Muscle of arm (tissue), 14 donors: ENCODE data around the gene ADCYAP1. TPM values are rescaled to one million over a fixed set of nuclear protein-coding genes. Genes with fewer than 3 reads are reported as not detected.
A peak's percentile ranks its signal among the peaks of the same experiment; 100 is the strongest.
"Not testable (repeated sequence)": the region's sequence is repeated elsewhere in the genome, so short reads cannot be mapped to it uniquely, and the experiment has no call there.

Source experiments
- DNase-seq: peaks from one replicate; pipeline ENCODE4 v3.0.0-alpha.2; 2013
- long read RNA-seq, 11 donors: transcript quantifications; one replicate each; lab custom pipeline, GENCODE V29; 2026
- polyA plus RNA-seq, 12 donors: library from polyadenylated mRNA; unstranded; fragments of 120-200 nt; gene quantifications; one replicate each; pipeline ENCODE4 v1.2.1, GENCODE V29; 2013; ENCODE audit not compliant: insufficient read length in 12 of 12

Gene ADCYAP1
- polyA plus RNA-seq, result 1 to 10 TPM in 1 of 12 donors, under 1 TPM in 9, not detected in 2; 0.22 to 1.1 (median 0.78) TPM
- long read RNA-seq, donor 1, partial matches to known transcripts, result 0 of 3 reads
- long read RNA-seq, donor 1, other reads (novel, unspliced or antisense), result 0 of 3 reads
- long read RNA-seq, donor 2, result 0 reads
- long read RNA-seq, donor 3, result 0 reads
- long read RNA-seq, donor 4, partial matches to known transcripts, result 0 of 1 reads
- long read RNA-seq, donor 4, other reads (novel, unspliced or antisense), result 0 of 1 reads
- long read RNA-seq, donor 5, result 0 reads
- long read RNA-seq, donor 6, result 0 reads
- long read RNA-seq, donor 7, result 0 reads
- long read RNA-seq, donor 8, result 0 reads
- long read RNA-seq, donor 9, result 0 reads
- long read RNA-seq, donor 10, result 0 reads
- long read RNA-seq, donor 11, result 0 reads

DNA sequence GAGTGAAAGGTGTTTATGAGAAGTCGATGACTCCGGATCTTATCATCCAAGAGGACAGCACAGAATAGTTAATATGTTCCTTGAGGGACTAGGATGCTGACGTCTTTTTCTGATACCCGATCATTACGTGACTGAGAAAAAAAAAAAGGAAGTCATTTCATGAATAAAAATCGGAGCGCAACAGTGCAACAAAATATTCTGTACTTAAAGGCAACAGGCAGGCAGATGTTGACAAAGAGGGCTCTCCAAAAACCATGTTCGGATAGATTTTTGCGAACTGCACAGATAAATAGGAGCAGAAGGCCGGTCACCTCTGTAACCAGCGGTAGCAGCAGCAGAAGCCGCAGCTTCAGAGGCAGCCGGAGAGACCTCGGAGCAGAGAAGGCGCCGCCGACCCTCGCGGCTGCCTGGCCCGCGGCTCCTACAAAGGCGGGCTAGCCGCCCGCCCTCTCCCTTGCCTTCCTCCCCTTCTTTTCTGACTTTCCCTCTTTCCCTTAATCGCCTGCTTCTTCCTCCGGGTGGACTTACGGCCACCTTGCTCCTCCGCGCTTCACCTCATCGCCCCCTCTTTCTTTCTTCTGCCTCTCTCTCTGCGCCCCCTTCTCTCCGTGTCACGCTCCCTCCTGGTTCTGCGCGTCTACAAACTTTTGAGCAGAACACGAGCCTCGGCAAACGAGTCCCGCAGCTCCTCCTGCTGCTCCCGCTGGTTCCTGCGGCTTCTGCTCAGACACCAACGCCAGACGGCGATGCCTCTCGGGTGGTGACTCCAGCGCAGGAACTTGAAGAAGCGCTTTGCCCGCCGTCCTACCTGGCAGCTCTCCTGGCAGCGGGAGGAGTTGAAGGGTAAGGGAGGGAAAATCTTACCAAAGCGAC is at the start of gene ADCYAP1:
ADCYAP1 (plus strand) TSS at position 654 of the 873 bp plus-strand sequence. CDS start 516 bp downstream, outside the sequence.
- no peak for DNase-seq

DNA sequence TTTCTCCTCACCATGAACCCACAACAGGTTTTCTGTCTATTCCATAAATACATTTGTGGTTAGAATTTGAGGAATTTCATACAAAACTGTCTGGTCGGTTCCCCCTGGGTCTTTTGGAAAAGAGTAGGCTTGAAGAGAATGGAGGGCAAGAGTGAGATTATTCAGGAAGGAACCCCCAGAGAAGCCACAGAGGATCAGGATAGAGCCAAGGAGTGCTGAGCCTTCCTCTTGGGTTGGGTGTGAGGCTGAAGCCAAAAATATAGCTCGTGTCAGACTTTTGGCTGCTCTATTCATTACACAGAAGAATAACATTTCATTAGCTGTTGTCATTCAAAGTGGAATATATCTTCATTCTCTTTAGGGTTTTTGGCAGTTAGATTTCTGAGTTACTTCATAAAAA is 46.7 kb upstream of the ADCYAP1 start:
- DNase-seq, result no peak

DNA sequence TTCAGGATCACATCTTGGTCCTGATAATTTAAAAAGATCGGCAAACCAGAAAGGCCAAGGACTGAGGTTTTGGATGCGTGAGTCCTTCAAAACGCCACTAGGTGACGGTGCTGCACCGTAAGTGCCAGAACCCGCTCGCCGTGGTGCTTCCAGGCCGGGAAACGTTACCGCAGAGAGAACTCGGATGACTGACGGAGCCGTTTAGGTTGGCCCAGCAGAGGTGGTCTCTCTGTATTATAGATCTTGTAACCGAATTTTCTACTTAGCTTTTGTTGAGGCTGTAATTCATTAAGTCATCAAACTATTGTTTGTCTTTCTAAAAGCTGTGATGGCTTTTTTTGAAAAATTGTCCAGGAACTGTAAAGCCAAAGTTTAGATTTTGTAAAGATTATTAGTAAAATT is 39.8 kb upstream of the ADCYAP1 start:
- peak; percentile 71 for DNase-seq

DNA sequence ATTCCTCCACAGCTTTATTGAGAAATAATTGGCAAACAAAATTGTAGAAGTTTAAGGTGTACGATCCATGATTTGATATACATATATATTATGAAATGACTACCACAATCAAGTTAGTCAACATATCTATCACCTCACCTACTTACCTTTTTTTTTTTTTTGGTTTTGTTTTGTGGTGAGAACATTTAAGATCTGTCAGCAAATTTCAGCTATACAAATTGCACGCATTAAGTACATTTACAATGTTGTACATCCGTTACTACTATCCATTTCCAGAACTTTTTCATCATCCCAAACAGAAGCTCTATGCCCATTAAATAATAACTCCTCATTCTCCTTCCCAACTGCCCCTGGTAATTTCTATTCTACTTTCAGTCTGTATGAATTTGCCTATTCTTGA is 37.4 kb upstream of the ADCYAP1 start:
- no peak for DNase-seq

DNA sequence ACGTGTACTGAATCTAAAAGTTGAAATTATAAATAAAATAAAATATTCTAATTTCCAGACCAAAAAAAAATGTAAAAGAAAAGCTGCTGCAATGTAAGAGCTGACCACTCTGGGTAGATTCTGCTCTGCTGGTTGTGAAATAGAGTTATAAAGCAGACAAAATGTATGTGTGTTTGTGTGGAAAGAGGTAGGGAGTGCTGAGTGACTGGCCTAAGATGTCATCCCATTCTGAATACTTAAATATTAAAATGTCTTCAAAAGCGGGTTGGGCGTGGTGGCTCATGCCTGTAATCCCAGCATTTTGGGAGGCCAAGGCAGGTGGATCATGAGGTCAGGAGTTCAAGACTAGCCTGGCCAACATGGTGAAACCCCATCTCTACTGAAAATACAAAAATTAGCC is 31.2 kb upstream of the ADCYAP1 start:
- DNase-seq, result not testable (repeated sequence)

DNA sequence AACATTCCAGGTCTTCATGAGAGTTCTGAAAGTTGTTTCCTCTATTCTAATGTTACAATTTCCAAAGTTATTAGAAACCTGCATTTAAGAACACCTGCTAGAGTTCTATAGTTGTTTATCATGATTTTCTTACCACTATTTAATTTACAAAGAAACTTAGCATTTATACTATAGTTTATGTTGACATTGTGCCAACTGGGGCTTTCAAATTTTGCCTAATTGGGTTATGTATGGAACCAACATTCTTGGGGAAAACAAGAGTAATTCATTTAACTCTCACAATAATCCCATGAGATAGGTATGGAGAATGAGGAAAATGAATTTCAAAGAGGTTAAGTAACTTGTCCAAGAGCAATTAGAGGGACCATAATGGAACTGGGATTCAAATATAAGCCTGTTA is 28.8 kb upstream of the ADCYAP1 start:
- DNase-seq, result no peak

DNA sequence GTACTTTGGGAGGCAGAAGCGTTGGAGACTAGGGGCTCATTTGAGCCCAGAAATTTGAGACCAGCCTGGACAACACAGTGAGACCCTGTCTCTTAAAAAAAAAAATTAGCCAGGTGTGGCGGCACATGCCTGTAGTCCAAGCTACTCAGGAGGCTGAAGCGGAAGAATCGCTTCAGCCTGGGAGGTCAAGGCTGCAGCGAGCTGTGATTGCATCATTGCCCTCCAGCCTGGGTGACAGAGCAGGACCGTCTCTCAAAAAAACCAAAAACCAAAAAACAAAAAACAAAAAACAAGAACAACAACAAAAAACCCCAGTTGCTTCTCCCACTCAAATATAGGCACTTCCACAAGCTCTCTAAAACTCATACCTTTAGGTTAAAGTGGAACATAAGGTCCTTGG is 27.4 kb upstream of the ADCYAP1 start:
- no peak for DNase-seq

DNA sequence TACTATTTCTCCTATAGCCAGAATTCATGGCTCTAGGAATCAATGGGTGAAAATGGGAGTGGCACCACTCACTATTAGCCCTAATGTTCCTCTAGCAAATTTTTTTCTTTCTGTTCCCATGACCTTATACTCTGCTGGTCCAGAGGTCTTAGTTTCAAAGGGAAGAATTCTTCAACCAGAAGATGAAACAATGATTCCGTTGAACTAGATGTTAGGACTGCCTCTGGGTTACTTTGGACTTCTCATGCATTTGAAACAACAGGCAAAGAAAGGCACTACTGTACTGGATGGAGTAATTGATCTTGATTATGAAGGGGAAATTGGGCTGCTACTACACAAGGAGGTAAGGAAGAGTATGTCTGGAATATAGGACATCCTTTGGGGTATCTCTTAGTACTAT is 18.6 kb upstream of the ADCYAP1 start:
- DNase-seq, result no peak

DNA sequence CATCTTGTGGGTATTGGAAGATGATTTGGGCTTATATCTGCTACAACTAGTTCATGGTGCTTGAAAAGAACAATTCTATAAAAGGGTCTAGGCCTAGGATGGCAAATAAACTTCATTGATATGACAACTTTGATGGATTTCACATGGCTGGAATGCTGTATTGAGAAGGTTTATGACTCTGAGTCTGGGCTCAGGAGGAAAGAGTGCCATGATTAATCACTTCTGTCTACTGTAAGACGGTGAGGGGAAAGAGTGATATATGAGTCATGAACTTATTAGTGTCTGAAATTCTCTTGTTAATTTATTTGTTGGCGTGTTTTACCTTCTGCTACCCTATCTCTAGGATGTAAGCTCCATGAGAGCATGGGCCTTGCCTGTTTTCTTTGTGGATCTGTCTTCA is 17.0 kb upstream of the ADCYAP1 start:
- DNase-seq, result no peak

DNA sequence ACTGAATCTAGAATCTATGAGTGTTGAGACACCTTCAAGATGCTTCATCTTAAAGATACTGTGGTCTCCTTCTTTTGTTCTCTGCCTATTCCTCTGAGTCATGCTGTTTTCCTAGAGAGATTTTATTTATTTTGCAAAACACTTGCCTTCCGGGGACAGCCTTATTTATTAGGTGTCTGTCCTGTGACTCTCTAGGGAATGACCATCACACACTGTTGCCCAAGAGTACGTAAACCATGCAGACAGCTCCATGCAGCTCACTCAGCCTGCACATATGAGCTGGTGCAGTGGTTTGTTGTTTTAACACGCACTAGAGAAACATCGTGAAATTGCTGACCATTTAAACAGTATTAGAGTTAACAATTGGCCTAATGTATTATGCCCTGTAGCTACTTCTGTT is 12.4 kb upstream of the ADCYAP1 start:
- DNase-seq, result no peak

DNA sequence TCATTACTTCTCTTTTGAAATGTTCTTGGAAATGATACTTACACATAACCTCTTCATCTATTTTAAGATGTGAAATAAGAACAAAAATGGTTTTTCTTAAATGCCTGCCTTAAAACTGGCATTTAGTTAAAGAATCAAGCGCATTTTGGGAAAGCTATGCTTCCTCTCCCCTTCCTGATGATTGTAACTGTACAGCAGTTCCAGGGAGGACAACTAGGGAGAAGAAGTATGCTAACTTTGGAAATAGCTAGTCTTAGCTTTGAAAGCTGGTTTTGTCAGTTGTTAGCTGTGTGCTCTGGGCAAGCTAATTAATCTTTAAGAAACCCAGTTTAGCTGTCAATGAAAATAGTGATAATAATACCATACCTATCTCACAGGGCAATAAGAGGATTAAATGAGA is 8.4 kb upstream of the ADCYAP1 start:
- DNase-seq, result no peak

DNA sequence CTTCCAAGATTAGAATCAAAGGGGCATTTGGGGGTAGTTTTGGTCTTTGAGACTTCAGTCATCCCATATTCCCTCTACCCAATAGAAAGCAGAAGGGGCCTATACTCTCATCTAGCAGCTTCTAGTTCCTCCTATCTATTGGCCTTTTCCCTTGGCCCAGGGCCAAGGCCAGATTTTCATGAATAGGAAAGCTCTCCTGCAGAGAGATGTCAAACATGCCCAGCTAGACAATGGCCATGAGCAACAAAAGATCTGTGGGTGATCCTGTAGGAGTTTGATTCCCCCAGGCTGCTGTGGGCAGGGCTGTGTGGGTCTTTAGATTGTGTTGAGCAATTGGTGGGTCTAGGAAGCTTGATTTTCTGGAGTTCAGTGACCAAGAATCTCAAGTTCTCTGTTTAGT is 2.9 kb upstream of the ADCYAP1 start:
- no peak for DNase-seq

DNA sequence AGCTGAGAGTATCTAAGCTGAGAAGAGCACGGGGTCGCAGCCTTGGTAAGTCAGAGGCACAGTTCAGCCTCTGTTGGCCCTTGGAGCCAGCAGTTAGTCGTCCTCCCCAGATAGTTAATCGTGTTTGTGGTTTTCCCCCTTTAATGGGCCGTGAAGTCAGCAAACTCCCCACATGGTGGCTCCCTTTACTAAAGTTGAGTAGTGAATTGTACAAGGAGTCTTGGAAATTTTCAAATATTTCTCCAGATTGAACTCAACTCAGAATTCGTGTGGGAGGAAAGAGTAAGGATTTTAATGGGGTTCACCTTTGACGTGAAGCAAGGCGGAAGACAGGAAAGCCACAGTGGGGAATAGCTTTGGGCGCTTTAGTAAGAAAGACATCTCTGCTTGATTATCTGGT is 2.4 kb upstream of the ADCYAP1 start:
- DNase-seq, result no peak

DNA sequence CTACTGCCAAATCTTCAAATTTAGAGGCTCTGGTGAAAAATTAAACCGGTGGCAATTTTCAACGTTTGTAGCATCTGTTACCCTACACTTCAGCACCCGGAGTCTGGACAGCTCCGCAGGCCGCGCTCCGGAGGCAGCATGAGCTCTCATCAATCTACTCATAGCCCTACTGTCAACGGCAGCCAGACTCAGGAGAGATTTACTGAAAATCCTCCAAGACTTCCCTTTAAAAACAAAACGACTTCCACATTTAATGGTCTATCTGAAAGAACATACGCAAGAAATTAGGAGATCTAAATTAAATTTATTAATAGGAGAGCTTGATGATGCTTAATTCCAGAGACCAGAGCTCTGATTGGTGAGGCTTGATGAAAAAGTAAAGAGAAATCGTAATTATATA is 970 bp upstream of the ADCYAP1 start:
- peak; percentile 73 for DNase-seq

DNA sequence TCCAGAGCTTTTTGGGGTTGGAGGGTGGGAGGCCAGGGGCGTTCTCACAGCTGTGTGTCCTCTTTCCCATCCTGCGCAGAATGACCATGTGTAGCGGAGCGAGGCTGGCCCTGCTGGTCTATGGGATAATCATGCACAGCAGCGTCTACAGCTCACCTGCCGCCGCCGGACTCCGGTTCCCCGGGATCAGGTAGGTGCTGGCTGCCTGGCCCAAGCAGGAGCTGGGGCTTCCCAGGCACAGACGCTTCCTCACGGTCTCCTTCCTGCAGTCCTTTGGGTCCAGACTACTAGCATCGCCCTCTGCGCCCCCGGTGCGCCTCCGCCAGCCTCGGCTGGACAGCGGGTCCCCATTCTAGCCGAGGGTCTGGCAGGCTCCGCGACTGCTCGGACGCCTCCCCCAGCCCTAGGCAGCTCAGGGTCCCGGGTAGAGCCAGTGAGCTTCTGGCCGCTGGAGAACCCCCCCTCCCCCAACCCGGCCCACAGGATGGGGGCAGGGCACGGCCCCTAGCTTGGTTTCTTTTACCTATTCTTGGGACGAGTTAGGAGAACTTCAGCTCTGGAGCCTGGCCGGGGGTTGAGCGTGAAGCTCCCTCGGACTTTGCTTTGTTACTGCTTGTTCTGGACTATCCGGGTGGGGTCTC is 756 bp downstream of the ADCYAP1 start:
- no peak for DNase-seq

DNA sequence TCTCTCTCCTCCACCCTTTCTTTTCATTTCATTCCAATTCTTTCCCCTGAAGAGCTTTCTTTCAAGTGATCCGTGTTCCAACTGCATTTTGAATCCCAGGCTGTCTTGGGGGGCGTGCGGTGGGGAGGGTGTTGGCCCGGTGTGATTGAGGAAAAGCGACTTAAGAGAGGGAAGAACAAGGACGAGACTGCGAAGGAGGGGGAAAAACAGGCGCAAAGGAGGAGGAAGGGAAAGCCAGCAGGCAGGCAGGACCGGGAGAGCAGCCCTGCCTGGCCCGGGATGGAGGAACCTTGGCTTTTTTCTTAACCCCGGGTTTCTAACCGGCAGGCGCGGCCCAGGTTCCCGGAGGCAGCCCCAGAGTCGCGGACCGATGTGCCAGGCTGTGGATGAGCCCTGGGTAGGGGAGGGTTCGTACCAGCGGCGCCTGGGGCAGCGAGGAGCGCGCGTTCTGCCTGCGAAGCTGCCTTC is 1.3 kb downstream of the ADCYAP1 start:
- DNase-seq, result no peak

DNA sequence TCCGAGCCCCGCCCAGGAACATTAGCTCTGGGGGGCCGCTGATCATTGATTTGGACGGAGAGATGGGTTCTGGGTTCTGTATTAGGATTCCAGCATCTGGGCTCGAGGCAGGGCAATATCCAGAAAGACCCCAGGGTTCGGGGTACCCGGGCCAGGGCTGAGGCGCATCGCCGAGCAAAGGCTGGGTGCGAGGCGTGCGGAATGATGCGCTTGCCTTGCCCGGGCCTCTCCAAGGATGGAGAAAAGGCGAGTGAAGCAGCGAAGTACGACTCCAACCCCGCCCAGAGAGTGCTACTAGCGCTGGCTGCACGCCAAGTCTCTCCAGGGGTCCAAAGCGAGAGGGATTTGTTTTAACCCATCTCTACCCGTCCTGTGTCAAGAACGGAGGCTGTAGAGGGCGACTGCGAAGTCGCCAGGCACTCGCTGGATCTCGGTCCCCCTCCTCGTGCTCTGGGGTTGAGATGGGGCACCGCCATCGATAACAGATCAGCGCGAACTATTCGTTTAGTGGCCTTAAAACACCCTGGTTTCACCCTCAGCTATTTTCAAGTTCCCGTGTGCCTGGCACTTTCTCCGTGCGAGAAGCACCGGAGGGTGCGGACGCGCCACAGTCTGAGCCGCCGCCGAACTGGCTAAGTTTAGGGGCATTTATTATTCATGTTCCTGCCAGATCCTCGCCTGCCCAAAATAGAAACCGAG is 1.9 kb downstream of the ADCYAP1 start:
- no peak for DNase-seq

DNA sequence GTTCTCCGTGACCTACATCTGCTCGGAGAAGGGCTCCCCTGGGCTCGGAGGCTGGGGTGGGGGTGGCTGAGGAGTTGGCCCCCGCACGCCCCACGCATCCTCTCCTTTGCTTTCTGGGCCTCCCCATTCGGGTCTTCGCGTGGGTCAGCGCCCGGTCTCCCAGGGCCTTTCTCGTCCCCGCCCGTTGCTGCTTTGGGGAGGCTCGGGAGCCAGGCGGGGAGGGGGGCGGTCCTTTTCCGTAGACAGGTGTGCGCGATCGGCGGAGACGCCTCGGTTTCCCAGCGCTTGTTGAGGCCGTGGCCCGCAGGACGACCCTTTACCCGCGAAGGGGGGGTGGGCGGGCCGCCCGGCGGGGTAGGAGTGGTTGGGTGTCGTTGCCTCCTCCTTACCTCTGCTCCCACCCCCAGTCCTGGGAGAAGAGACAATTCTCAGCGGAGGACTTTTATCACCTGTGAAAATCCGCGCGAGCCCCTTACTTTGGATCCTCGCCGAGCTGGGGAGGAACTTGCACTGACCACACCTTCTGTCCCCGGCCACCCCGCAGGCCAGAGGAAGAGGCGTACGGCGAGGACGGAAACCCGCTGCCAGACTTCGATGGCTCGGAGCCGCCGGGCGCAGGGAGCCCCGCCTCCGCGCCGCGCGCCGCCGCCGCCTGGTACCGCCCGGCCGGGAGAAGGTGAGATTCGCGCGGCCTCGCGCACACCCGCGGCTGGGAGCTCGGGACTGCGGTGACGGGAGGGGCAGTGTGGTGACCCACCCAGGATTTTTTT is 2.6 kb downstream of the ADCYAP1 start:
- no peak for DNase-seq

DNA sequence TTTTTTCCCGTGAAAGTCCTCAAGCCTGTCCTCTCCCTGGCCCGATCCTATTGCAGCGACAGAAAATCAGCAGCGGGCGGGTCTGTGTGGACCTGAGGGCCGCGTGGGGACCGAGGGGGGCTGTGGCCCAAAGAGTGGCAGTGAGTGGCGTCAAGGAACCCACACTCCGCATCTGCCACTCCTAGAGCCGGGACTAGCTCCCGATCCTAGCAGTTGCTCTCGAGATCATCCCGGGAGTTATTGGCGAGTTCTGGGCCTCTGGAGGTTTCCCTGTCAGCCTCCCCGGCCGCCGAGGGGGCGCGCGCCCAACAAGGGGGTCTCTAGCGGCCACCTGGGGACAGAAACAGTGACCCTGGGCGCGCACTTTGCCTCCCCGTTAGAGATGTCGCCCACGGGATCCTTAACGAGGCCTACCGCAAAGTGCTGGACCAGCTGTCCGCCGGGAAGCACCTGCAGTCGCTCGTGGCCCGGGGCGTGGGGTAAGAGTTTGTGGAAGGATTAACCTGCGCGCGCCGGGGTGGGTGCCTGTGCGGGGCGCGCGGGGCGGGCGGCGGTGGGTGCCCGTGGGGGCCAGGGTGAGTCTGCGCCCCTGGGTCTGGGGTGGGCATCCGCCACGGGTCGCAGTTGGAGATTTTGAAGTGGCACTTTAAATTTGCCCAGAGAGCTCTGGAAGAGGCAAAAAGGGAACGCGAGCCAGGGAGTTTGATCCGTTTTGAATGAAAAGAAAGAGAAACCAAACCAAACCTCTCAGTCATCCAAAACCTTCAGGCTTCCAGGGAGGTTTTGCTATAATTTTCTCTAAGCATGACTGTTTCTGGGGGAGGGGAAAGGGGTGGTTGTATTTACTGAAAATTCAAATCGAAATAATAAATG is 3.5 kb downstream of the ADCYAP1 start:
- DNase-seq, result no peak
